SU-DHL-6 (cell line): ENCODE measurements around the gene ZDHHC11B.
"Not testable (repeated sequence)": the region's sequence is repeated elsewhere in the genome, so short reads cannot be mapped to it uniquely, and the experiment has no call there.

Experiments
- CTCF ChIP-seq: fragments of 200-600 bp; sonication (generic); IDR thresholded peaks from one replicate; pipeline ENCODE4 v1.5.1; 2017; ENCODE audit warnings: antibody characterized with exemption, mild to moderate bottlenecking, low read length, moderate library complexity; ENCODE audit not compliant: insufficient read depth, poor library complexity, severe bottlenecking
- EZH2phosphoT487 ChIP-seq: fragments of 200-600 bp; sonication (generic), shearing (Covaris generic); conservative IDR thresholded peaks from 2 replicates; pipeline ENCODE4 v1.6.1; 2018; ENCODE audit warnings: mild to moderate bottlenecking, antibody characterized with exemption, low read length, moderate library complexity, mixed read lengths

DNA sequence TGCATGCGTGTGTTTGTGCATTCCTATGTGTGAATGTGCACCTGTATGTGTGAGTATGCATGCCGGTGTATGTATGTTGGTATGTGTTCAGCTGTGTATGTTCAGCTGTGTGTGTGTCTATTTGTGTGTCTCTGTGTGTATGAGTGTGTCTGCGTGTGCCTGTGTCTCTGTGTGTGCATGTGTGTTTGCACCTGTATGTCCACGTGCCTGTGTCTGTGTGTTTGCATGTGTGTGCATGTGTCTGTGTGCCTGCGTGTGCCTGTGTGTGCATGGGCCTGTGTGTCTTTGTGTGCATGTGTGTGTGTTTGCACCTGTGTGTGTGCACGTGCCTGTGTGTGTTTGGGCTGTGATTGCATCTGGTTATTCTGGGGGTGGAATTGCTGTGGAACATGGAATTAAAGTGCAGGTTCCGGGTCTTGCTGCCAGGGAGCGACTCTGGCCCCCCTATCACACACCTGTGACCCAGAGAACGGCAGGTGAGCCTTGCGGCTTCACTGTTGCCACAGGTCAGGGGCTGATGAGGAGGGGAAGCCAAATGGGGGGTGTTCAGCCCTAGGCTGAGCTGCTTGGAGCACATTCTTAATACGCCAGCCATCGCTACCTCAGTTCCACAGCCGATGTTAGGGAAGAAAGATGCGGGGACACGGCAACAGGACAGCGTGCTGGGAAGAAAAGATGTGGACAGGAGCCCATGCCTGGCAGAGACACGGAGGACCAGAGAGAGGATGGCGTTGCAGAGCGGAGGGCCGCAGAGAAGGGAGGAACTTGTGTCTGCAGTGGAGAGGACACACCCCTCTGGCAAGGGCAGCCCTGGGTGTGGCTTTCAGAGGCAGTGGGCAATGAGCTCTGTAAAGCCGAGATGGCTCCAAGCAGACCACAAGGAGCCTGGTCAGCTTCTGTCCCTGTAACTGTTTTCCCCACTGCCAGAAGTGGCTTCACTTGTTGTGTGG lies 87.5 kb downstream of the ZDHHC11B start:
- TF ChIP-seq CTCF, EZH2phosphoT487: not testable (repeated sequence)
